Thyroid gland (tissue), 4 donors: ENCODE data around the gene DMD.

Source experiments
- CTCF ChIP-seq, 6 experiments: fragments of 200-600 bp in 3 of 6; fragments of 450-650 bp in 3 of 6; sonication (generic) in 3 of 6; IDR thresholded peaks; one replicate each; pipeline ENCODE4 v1.5.1; 2016 to 2019; ENCODE audit warnings: antibody characterized with exemption in 6 of 6, mild to moderate bottlenecking in 2 of 6, inconsistent platforms in 1 of 6, moderate library complexity in 1 of 6
- POLR2A ChIP-seq, 2 donors: fragments of 450-650 bp; IDR thresholded peaks; one replicate each; pipeline ENCODE4 v1.6.1; 2017; ENCODE audit warnings: antibody characterized with exemption in 2 of 2, mild to moderate bottlenecking in 2 of 2, moderate library complexity in 1 of 2

GRCh38 chrX:31301203-31301602, 1910.1 kb downstream of the DMD start:
- no peak for TF ChIP-seq POLR2A (IDR thresholded peaks at IDR 0.05)
- TF ChIP-seq CTCF (IDR thresholded peaks at IDR 0.05): no peak
